Endothelial cell of umbilical vein (primary cell): ENCODE measurements around the gene DRC1. TPM values are rescaled to one million over a fixed set of nuclear protein-coding genes. Genes with fewer than 3 reads are reported as not detected.

Experiments used
- BruUV-seq: library from RNA; stranded (reverse); fragments of 400-500 nt; replicated peaks from 2 replicates; lab custom pipeline; 2021; lab: Mats Ljungman, UMichigan
- CTCF ChIA-PET: fragments of 300-600, 350-600 bp; sonication (Branson Sonifier 250); formaldehyde crosslinking; loops from one replicate; lab custom pipeline; 2021; ENCODE audit warnings: antibody characterized with exemption, inconsistent platforms; lab: Charles Lee
- POLR2A ChIA-PET: fragments of 300-600, 350-600 bp; sonication (Branson Sonifier 250); formaldehyde crosslinking; loops from one replicate; lab custom pipeline; 2021; ENCODE audit warnings: antibody characterized with exemption, inconsistent platforms; lab: Charles Lee
- DNase-seq: peaks from one replicate; pipeline ENCODE4 v3.0.0-alpha.2; 2011; ENCODE audit warnings: low read depth, low spot score
- FAIRE-seq: peaks from 2 replicates; lab custom pipeline; 2011; peaks lifted over from hg19 to GRCh38; lab: Jason Lieb, UNC
- H2AFZ ChIP-seq: 2 replicates; pipeline ENCODE4 v1.6.0; 2012; ENCODE audit warnings: low read depth, low read length, control low read depth, inconsistent platforms
- H3K27ac ChIP-seq: 2 replicates; pipeline ENCODE4 v1.5.1; 2011; ENCODE audit warnings: low read depth, mild to moderate bottlenecking, control low read depth, low read length, moderate library complexity; ENCODE audit not compliant: insufficient read depth
- H3K27me3 ChIP-seq, 2 experiments: 2 replicates each; pipeline versions ENCODE4 v1.6.0 to v1.6.1; 2011; ENCODE audit warnings: low read length in 2 of 2, mixed read lengths in 1 of 2; ENCODE audit not compliant: control insufficient read depth in 2 of 2, insufficient read depth in 2 of 2
- H3K36me3 ChIP-seq, 2 experiments: 2 replicates in 1 of 2; 3 replicates in 1 of 2; pipeline ENCODE4 v1.5.1; 2011; ENCODE audit warnings: low read length in 2 of 2, mild to moderate bottlenecking in 1 of 2, moderate library complexity in 1 of 2; ENCODE audit not compliant: control insufficient read depth in 2 of 2, insufficient read depth in 2 of 2; ENCODE audit errors: extremely low read depth in 1 of 2
- H3K4me1 ChIP-seq: 3 replicates; pipeline ENCODE4 v1.5.1; 2011; ENCODE audit warnings: mild to moderate bottlenecking, low read length; ENCODE audit not compliant: control insufficient read depth, insufficient read depth; ENCODE audit errors: extremely low read depth
- H3K4me2 ChIP-seq: 2 replicates; pipeline ENCODE4 v1.6.1; 2011; ENCODE audit warnings: low read length, control low read depth, mixed read lengths; ENCODE audit not compliant: insufficient read depth
- H3K4me3 ChIP-seq, 3 experiments: fragments of 200-600 bp in 1 of 3; sonication (generic), shearing (Covaris generic) in 1 of 3; replicated peaks in 1 of 3; 2 replicates each; pipeline ENCODE4 v1.5.1; 2011 to 2016; ENCODE audit warnings: control low read depth in 3 of 3, low read length in 3 of 3, mild to moderate bottlenecking in 2 of 3, inconsistent platforms in 1 of 3, low read depth in 1 of 3, moderate library complexity in 1 of 3; ENCODE audit not compliant: insufficient read depth in 1 of 3
- H3K79me2 ChIP-seq: 2 replicates; pipeline ENCODE4 v1.6.0; 2012; ENCODE audit warnings: low read length, inconsistent platforms; ENCODE audit not compliant: control insufficient read depth, insufficient read depth
- H3K9ac ChIP-seq: replicated peaks from 2 replicates; pipeline ENCODE3; 2011; ENCODE audit warnings: low read length, control low read depth; ENCODE audit not compliant: insufficient read depth; ENCODE audit errors: extremely low read depth
- H3K9me1 ChIP-seq: replicated peaks from 3 replicates; pipeline ENCODE4 v1.6.0; 2011; ENCODE audit warnings: mild to moderate bottlenecking, low read length; ENCODE audit not compliant: control insufficient read depth, insufficient read depth; ENCODE audit errors: extremely low read depth
- H3K9me3 ChIP-seq: replicated peaks from 2 replicates; pipeline ENCODE4 v1.5.1; 2012; ENCODE audit warnings: low read length, inconsistent platforms; ENCODE audit not compliant: control insufficient read depth, insufficient read depth
- H4K20me1 ChIP-seq: replicated peaks from 2 replicates; pipeline ENCODE3; 2011; ENCODE audit warnings: mild to moderate bottlenecking, low read length; ENCODE audit not compliant: control insufficient read depth, insufficient read depth; ENCODE audit errors: extremely low read depth
- EZH2 ChIP-seq: IDR thresholded peaks from 2 replicates; pipeline ENCODE4 v1.6.1; 2012; ENCODE audit warnings: borderline replicate concordance, low read depth, mild to moderate bottlenecking, moderate library complexity, low read length, inconsistent platforms; ENCODE audit not compliant: severe bottlenecking
- FOS ChIP-seq: IDR thresholded peaks from 2 replicates; pipeline ENCODE4 v1.6.1; 2011; ENCODE audit warnings: mild to moderate bottlenecking, low read length, moderate library complexity, borderline replicate concordance; ENCODE audit not compliant: insufficient read depth
- GATA2 ChIP-seq: IDR thresholded peaks from 2 replicates; pipeline ENCODE4 v1.7.0; 2011; ENCODE audit warnings: low read depth, mild to moderate bottlenecking, moderate library complexity, mixed read lengths, low read length; ENCODE audit not compliant: insufficient read length, insufficient read depth
- JUN ChIP-seq: IDR thresholded peaks from 2 replicates; pipeline ENCODE4 v1.6.1; 2011; ENCODE audit warnings: borderline replicate concordance, low read depth; ENCODE audit not compliant: insufficient read length, insufficient read depth
- MYC ChIP-seq: IDR thresholded peaks from one replicate; pipeline ENCODE4 v1.6.1; 2011; ENCODE audit warnings: mild to moderate bottlenecking, low read depth, low read length
- POLR2A ChIP-seq: IDR thresholded peaks from 2 replicates; pipeline ENCODE4 v1.6.1; 2012; ENCODE audit warnings: low read depth, mild to moderate bottlenecking, control low read depth, low read length
- POLR2AphosphoS5 ChIP-seq: IDR thresholded peaks from 2 replicates; pipeline ENCODE4 v1.6.1; 2012; ENCODE audit warnings: low read depth, mild to moderate bottlenecking, control low read depth, low read length, moderate library complexity; ENCODE audit not compliant: insufficient read depth
- dilution Hi-C: fragments of 300-500 bp; cut with MboI; formaldehyde crosslinking; loops from one replicate; pipeline ENCODE4 v1.15.0; 2019; ENCODE audit warnings: low sequenced_read_pairs; ENCODE audit not compliant: extremely low pct_ligation_motif_present
- intact Hi-C: fragments of 100-400 bp; cut with micrococcal nuclease; formaldehyde crosslinking; loops from one replicate; pipeline ENCODE4 v1.10.0; 2022
- polyA plus RNA-seq, 4 experiments: library from polyadenylated mRNA; depleted of rRNA in 3 of 4; stranded (reverse) in 3 of 4; unstranded in 1 of 4; fragments of >200 nt; gene quantifications; 2 replicates each; pipeline versions ENCODE4 v1.2.1 to v1.2.3, GENCODE V29; 2011 to 2012; ENCODE audit warnings: missing spikeins in 1 of 4
- total RNA-seq: library from RNA; stranded (reverse); gene quantifications from 2 replicates; pipeline ENCODE4 v1.2.3, GENCODE V29; 2021
- TF ChIP-seq, protein P1 (sequence below): IDR thresholded peaks from 2 replicates; pipeline ENCODE4 v1.6.1; 2011; ENCODE audit not compliant: insufficient read depth, insufficient read length
- TF ChIP-seq, protein P2 (sequence below), 2 donors: IDR thresholded peaks; 1 replicate in 1 of 2; 2 replicates in 1 of 2; pipeline ENCODE4 v1.5.1; 2011; ENCODE audit warnings: low read length in 2 of 2, mild to moderate bottlenecking in 2 of 2, moderate library complexity in 2 of 2, control low read depth in 1 of 2, inconsistent platforms in 1 of 2, low read depth in 1 of 2; ENCODE audit not compliant: insufficient read depth in 1 of 2; ENCODE audit errors: extremely low read depth in 1 of 2

The DRC1 gene
- total and polyA plus RNA-seq, 2 donors (not counting 3 experiments of a cell fraction or from before 2014, with no cell fraction given) = 0.44 TPM; not detected in 1

DNA sequence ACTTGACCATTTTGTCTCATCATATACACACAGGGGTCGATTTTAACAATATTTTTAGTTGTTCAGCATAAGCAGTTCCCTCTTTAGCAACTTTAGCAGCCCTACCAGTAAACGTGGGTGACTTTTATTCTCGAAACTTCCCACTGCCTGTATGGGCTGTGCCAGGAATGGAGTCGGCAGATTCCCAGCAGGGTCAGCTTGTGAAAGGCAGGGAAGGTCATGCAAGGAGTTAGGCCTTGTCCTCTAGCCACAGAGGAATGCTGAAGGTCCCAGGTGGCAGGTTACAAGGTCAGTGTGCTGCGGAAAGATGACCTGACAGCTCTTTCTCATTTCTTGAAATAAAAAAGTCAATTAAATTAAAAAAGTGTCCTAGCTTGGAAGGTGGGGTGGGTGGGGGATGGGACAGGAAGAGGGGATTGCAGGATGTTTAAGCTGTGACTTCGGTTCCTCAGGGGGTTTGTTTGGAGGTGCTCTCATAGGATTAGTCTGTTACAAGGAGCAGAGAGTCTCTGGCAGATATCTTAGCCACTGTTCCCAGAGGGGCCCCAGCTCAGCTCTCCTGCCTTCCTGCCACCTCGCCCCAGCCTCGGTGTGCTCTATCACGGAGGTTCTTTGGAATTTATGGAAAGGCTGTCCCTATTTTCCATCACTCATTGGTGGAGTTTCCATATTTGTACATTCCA lies 21.4 kb downstream of the DRC1 start:
- POLR2A ChIA-PET = interaction anchor here (0.6 to 0.7 kb wide), 2 partner anchors 419 to 1248 kb away, joined by 4 to 10 read pairs; no protein-coding TSS in a partner anchor
- dilution Hi-C loops = no loop called here
- CTCF ChIA-PET = interaction anchor here (0.6 kb wide), 1 partner anchor 24 kb away, joined by 3 read pairs; no protein-coding TSS in a partner anchor

DNA sequence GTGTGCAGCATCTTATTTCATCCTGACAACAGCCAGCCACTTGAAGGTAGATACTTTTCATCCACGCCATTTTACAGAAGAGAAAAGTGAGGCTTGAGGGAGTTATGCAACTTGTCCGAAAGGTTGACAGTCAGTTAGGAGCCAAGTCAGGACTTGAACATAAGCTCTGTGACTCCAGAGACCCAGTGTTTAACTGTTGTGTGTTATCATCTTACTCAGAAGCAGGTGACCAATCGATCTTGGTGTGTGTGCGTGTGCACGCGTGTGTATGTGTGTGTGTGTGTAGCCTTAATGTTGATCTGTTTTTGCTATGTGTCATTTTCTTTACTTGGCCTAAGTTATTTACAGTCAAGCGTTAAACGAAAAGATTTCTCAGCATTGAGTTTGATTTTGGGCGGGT lies 22.0 kb downstream of the DRC1 start:
- intact Hi-C loops (no loop called here), dilution Hi-C loops (no loop called here)
- no peaks in the 10 kb centered on the region for H3K79me2 ChIP-seq
- no peaks in the 10 kb centered on the region for H4K20me1 ChIP-seq
- H2AFZ ChIP-seq = no peak overlapping the region
- H3K4me1 ChIP-seq = no peaks in the 10 kb centered on the region
- ChIA-PET CTCF (no interaction called here), POLR2A (no interaction called here)
- H3K9me3 ChIP-seq = no peaks in the 10 kb centered on the region
- peaks cover 2 to 3% of the 10 kb centered on the region in 2 experiments for H3K27me3 ChIP-seq
- H3K9me1 ChIP-seq = no peaks in the 10 kb centered on the region
- H3K36me3 ChIP-seq = no peaks in the 10 kb centered on the region
- no peak overlapping the region for H3K4me3 ChIP-seq
- BruUV-seq = no TSS peak
- TF ChIP-seq, protein P1, sequence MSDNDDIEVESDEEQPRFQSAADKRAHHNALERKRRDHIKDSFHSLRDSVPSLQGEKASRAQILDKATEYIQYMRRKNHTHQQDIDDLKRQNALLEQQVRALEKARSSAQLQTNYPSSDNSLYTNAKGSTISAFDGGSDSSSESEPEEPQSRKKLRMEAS = no peak
- TF ChIP-seq GATA2 (no peak), EZH2 (no peak), POLR2A (no peak), MYC (no peak), POLR2AphosphoS5 (no peak), FOS (no peak), JUN (no peak)
- TF ChIP-seq, protein P2, sequence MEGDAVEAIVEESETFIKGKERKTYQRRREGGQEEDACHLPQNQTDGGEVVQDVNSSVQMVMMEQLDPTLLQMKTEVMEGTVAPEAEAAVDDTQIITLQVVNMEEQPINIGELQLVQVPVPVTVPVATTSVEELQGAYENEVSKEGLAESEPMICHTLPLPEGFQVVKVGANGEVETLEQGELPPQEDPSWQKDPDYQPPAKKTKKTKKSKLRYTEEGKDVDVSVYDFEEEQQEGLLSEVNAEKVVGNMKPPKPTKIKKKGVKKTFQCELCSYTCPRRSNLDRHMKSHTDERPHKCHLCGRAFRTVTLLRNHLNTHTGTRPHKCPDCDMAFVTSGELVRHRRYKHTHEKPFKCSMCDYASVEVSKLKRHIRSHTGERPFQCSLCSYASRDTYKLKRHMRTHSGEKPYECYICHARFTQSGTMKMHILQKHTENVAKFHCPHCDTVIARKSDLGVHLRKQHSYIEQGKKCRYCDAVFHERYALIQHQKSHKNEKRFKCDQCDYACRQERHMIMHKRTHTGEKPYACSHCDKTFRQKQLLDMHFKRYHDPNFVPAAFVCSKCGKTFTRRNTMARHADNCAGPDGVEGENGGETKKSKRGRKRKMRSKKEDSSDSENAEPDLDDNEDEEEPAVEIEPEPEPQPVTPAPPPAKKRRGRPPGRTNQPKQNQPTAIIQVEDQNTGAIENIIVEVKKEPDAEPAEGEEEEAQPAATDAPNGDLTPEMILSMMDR (IDR thresholded peaks at IDR 0.05; ENCODE audit: extremely low read depth in 1 of 2, insufficient read depth in 1 of 2, low read depth in 1 of 2, low read length in 2 of 2) = no peak
- no peak overlapping the region for H3K27ac ChIP-seq
- H3K4me2 ChIP-seq = no peak overlapping the region
- no peak for FAIRE-seq
- DNase-seq = no peak
- no peak overlapping the region for H3K9ac ChIP-seq

More for the DNA sequence above, 21.4 kb downstream of the DRC1 start:
- no peaks in the 10 kb centered on the region for H3K4me1 ChIP-seq
- DNase-seq = no peak
- peaks cover 2 to 3% of the 10 kb centered on the region in 2 experiments for H3K27me3 ChIP-seq
- no peak overlapping the region for H3K9ac ChIP-seq
- no peaks in the 10 kb centered on the region for H3K9me3 ChIP-seq
- H3K79me2 ChIP-seq = no peaks in the 10 kb centered on the region
- no peaks in the 10 kb centered on the region for H3K9me1 ChIP-seq
- intact Hi-C loops = no loop called here
- H3K4me3 ChIP-seq = no peak overlapping the region
- H3K27ac ChIP-seq = no peak overlapping the region
- no peak overlapping the region for H3K4me2 ChIP-seq
- BruUV-seq = no TSS peak
- no peaks in the 10 kb centered on the region for H4K20me1 ChIP-seq
- no peak for FAIRE-seq
- H3K36me3 ChIP-seq = no peaks in the 10 kb centered on the region
- TF ChIP-seq POLR2AphosphoS5 (no peak), EZH2 (no peak), GATA2 (no peak), POLR2A (no peak), MYC (no peak)
- TF ChIP-seq, protein P1 = no peak
- H2AFZ ChIP-seq = no peak overlapping the region
